SH-SY5Y (cell line): Measurements from ENCODE around the gene FOXN3.

Source experiments
- GATA2 ChIP-seq: IDR thresholded peaks from 2 replicates; pipeline ENCODE4 v1.6.1; 2011; ENCODE audit warnings: mild to moderate bottlenecking, low read depth, low read length
- GATA3 ChIP-seq: IDR thresholded peaks from 2 replicates; pipeline ENCODE4 v1.6.1; 2011; ENCODE audit warnings: low read depth, mild to moderate bottlenecking, low read length, moderate library complexity

DNA sequence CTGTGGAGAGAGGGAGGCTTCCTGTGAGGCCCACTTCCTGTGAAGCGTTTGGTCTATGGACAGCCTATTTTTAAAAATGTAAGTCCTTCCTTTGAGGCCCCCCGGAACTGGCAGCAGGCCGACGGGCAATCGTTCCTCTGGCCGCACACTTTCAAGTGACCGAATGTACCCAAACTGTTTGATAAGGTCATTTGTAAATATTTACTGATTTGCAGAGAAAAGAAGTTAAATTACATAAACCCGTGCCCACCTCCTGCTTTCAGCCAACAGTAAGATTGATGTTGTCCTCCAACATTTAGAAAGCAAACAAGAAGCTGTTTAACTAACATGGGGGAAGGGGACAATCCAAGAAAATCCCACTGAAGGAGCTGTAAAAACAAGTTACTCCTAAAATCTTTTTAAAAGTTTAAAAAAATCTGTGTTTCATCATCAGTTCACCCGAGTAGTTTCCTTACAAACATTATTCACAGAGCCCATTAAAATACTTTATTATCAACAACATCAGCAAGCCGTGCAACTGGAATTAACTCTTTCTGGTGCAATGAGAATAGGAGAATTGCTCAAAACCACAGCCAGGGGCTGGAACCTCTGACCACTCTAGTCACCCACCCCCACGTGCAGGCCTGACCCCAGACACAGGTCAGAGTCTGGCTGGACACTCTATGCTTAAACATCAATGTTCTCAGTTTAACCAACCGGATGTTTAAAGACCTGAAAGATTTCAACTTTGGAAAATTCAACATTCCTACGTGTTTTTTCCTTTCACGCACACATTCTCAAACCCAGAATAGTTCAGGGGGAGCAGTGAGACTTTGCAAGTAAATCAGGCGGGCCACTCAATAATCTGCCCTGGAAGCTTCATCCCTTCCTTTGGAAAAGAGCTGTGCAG is 65.3 kb downstream of the FOXN3 start:
- TF ChIP-seq GATA2 (peak; percentile 46), GATA3 (no peak)
